GM12878 (cell line): ENCODE measurements around the gene FGD3. TPM values are rescaled to one million over a fixed set of nuclear protein-coding genes. Genes with fewer than 3 reads are reported as not detected.

ENCODE experiments used
- ATAC-seq: fragments of 200-7000 bp; cut with Tn5 transposase; 3 replicates; pipeline ENCODE4 v1.9.1; 2020; ENCODE audit warnings: mild to moderate bottlenecking, moderate library complexity
- BruUV-seq: library from RNA; stranded (reverse); fragments of 400-500 nt; replicated peaks from 2 replicates; lab custom pipeline; 2021; lab: Mats Ljungman, UMichigan
- CTCF ChIA-PET: fragments of 300-600 bp; sonication (Branson Sonifier 250); formaldehyde crosslinking; extraction: SDS; loops from one replicate; lab custom pipeline; 2021; ENCODE audit warnings: inconsistent platforms; lab: Yijun Ruan, JAX
- POLR2A ChIA-PET: fragments of 350-600 bp; formaldehyde crosslinking; extraction: SDS; loops from one replicate; lab custom pipeline; 2021; ENCODE audit warnings: inconsistent platforms; lab: Charles Lee
- RAD21 ChIA-PET: fragments of 300-600 bp; sonication (Branson Sonifier 250); formaldehyde crosslinking; loops from one replicate; lab custom pipeline; 2023; ENCODE audit warnings: antibody characterized with exemption; ENCODE audit not compliant: unreplicated experiment; lab: Charles Lee
- SMC1A ChIA-PET: fragments of 300-600 bp; sonication (Branson Sonifier 250); formaldehyde crosslinking; loops from one replicate; lab custom pipeline; 2023; ENCODE audit not compliant: unreplicated experiment, uncharacterized antibody; lab: Charles Lee
- DNase-seq: peaks from one replicate; pipeline ENCODE4 v3.0.0-alpha.2; 2011; ENCODE audit warnings: low read depth, low spot score
- FAIRE-seq: peaks from 3 replicates; lab custom pipeline; 2011; peaks lifted over from hg19 to GRCh38; lab: Jason Lieb, UNC
- H2AFZ ChIP-seq: 2 replicates; pipeline ENCODE4 v1.6.0; 2011; ENCODE audit warnings: low read depth, low read length, control low read depth; ENCODE audit not compliant: control insufficient read depth
- H3K27ac ChIP-seq: 2 replicates; pipeline ENCODE4 v1.5.1; 2011; ENCODE audit warnings: control low read depth; ENCODE audit not compliant: control insufficient read depth, insufficient read depth
- H3K27me3 ChIP-seq, 2 experiments: replicated peaks in 1 of 2; 2 replicates each; pipeline versions ENCODE4 v1.6.0 to v1.6.1; 2011; ENCODE audit warnings: low read length in 1 of 2; ENCODE audit not compliant: control insufficient read depth in 2 of 2, insufficient read depth in 2 of 2
- H3K36me3 ChIP-seq, 2 experiments: 2 replicates each; pipeline ENCODE4 v1.5.1; 2011; ENCODE audit warnings: low read length in 1 of 2; ENCODE audit not compliant: control insufficient read depth in 2 of 2, insufficient read depth in 2 of 2
- H3K4me1 ChIP-seq: 2 replicates; pipeline ENCODE4 v1.6.1; 2011; ENCODE audit warnings: mild to moderate bottlenecking, low read length, moderate library complexity, mixed read lengths; ENCODE audit not compliant: control insufficient read depth, insufficient read depth
- H3K4me2 ChIP-seq: 2 replicates; pipeline ENCODE4 v1.6.0; 2011; ENCODE audit warnings: control low read depth; ENCODE audit not compliant: control insufficient read depth, insufficient read depth
- H3K4me3 ChIP-seq: fragments of 200-600 bp; sonication (generic); 2 replicates; pipeline ENCODE4 v1.5.1; 2016
- H3K79me2 ChIP-seq: 2 replicates; pipeline ENCODE4 v1.6.0; 2011; ENCODE audit warnings: low read length; ENCODE audit not compliant: control insufficient read depth, insufficient read depth
- H3K9ac ChIP-seq: 2 replicates; pipeline ENCODE4 v1.8.0; 2011; ENCODE audit warnings: low read length, control low read depth, mixed read lengths; ENCODE audit not compliant: control insufficient read depth, insufficient read depth
- H3K9me3 ChIP-seq: replicated peaks from 3 replicates; pipeline ENCODE4 v1.5.1; 2011; ENCODE audit warnings: mild to moderate bottlenecking, low read length; ENCODE audit not compliant: control insufficient read depth, insufficient read depth
- H4K20me1 ChIP-seq: 2 replicates; pipeline ENCODE4 v1.6.0; 2011; ENCODE audit not compliant: control insufficient read depth, insufficient read depth
- E2F8 ChIP-seq: fragments of 450-650 bp; IDR thresholded peaks from 2 replicates; pipeline ENCODE4 v1.6.1; 2018; ENCODE audit warnings: mild to moderate bottlenecking, low read depth, moderate library complexity; ENCODE audit not compliant: partially characterized antibody
- FOXM1 ChIP-seq: IDR thresholded peaks from 2 replicates; pipeline ENCODE4 v1.6.1; 2012; ENCODE audit warnings: low read depth, mild to moderate bottlenecking, inconsistent platforms, low read length, moderate library complexity
- GATAD2B ChIP-seq: fragments of 450-650 bp; conservative IDR thresholded peaks from 2 replicates; pipeline ENCODE4 v1.6.1; 2017; ENCODE audit warnings: low read depth, mild to moderate bottlenecking, moderate library complexity
- HDGF ChIP-seq: fragments of 450-650 bp; IDR thresholded peaks from 2 replicates; pipeline ENCODE4 v1.6.1; 2016; ENCODE audit warnings: antibody characterized with exemption
- HSF1 ChIP-seq: fragments of 150-350 bp; IDR thresholded peaks from 2 replicates; pipeline ENCODE4 v1.6.1; 2014; ENCODE audit warnings: mild to moderate bottlenecking, low read depth, low read length
- MYB ChIP-seq: fragments of 150-350 bp; IDR thresholded peaks from 2 replicates; pipeline ENCODE4 v1.6.1; 2014; ENCODE audit warnings: mild to moderate bottlenecking, low read depth, low read length, borderline replicate concordance
- NFYB ChIP-seq: IDR thresholded peaks from 2 replicates; pipeline ENCODE4 v1.6.1; 2011; ENCODE audit warnings: low read depth, mild to moderate bottlenecking, low read length, improper control_type of control experiment, moderate library complexity; ENCODE audit not compliant: insufficient read depth
- NR2C1 ChIP-seq: fragments of 450-650 bp; IDR thresholded peaks from 2 replicates; pipeline ENCODE4 v1.6.1; 2017; ENCODE audit warnings: antibody characterized with exemption, mild to moderate bottlenecking, moderate library complexity
- SREBF1 ChIP-seq: IDR thresholded peaks from 2 replicates; pipeline ENCODE4 v1.6.1; 2012; ENCODE audit warnings: mild to moderate bottlenecking, low read length
- SREBF2 ChIP-seq: IDR thresholded peaks from 2 replicates; pipeline ENCODE4 v1.6.1; 2012; ENCODE audit warnings: mild to moderate bottlenecking, low read length
- WGBS: methylation state at CpG from one replicate; pipeline ENCODE4 v1.1.6; 2016; ENCODE audit warnings: low lambda C conversion rate; ENCODE audit not compliant: insufficient replicate concordance, insufficient coverage; ENCODE audit errors: missing lambda C conversion rate; 5-methylcytosine and 5-hydroxymethylcytosine counted together
- in situ Hi-C: fragments of 300-500 bp; cut with MboI; formaldehyde crosslinking; loops from 9 replicates; pipeline ENCODE4 v1.14.3; 2018; ENCODE audit warnings: mixed read lengths
- intact Hi-C: fragments of 100-400 bp; cut with micrococcal nuclease; formaldehyde crosslinking; loops from one replicate; pipeline ENCODE4 v1.14.2; 2022; ENCODE audit not compliant: unreplicated experiment
- polyA plus RNA-seq, 11 experiments: library from polyadenylated mRNA; depleted of rRNA in 4 of 11; unstranded in 6 of 11; stranded (reverse) in 5 of 11; fragments of >200 nt; fragmentation: Nextera tagmentation in 4 of 11; fragmentation: Illumina TruSeq in 1 of 11; extraction: Ambion mirVana in 4 of 11; extraction: Trizol in 1 of 11; gene quantifications; 1 replicate in 1 of 11; 2 replicates in 10 of 11; pipeline versions ENCODE4 v1.2.1 to v1.2.3, GENCODE V29; 2011 to 2016; ENCODE audit warnings: inconsistent platforms in 2 of 11, missing spikeins in 2 of 11, low read depth in 1 of 11
- total RNA-seq, 4 experiments: library from RNA; depleted of rRNA in 3 of 4; stranded (reverse); fragments of >200 nt in 3 of 4; fragmentation: Illumina TruSeq in 1 of 4; extraction: Trizol in 1 of 4; gene quantifications; 2 replicates each; pipeline versions ENCODE4 v1.2.1 to v1.2.3, GENCODE V29; 2013 to 2021

Gene FGD3
- total and polyA plus RNA-seq, 10 of the 15 experiments (the other 5 are each of a cell fraction or from before 2014, with no cell fraction given): 0.26 to 18.1 (median 12.4) TPM

DNA sequence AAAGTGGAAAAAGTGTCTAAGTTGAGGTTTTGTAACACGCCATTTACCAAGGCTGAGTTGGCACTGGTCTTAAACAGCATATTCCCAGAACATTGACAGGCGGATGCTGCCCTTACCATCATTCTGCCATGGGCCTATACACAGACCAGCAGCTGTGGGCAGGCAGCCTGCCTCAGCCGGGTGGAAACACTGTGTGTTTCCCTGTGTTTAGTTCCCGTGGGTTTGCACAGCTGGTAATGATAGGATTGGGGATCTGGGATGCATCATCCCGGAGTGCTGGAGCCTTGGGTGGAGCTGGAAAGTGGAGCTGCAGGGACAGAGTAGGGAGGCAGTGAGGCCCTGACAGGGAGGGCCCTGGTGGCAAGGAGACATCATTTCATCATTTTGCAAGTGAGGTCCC is 5.5 kb upstream of the FGD3 start:
- FAIRE-seq (no peak), ATAC-seq (no peak), DNase-seq (no peak)
- ChIA-PET CTCF (no interaction called here), RAD21 (no interaction called here), POLR2A (no interaction called here), SMC1A (no interaction called here)
- in situ Hi-C loops (no loop called here), intact Hi-C loops (no loop called here)
- 21% methylated on average over 5 of the region's 5 CpGs for WGBS
- no peaks in the 10 kb centered on the region for H3K36me3 ChIP-seq
- H3K27me3 ChIP-seq: peaks cover 2 to 4% of the 10 kb centered on the region in 2 experiments; a peak in 2 of 4 replicates
- H3K4me3 ChIP-seq: no peak overlapping the region
- H3K79me2 ChIP-seq: no peaks in the 10 kb centered on the region
- H3K9ac ChIP-seq: no peak overlapping the region
- no peaks in the 10 kb centered on the region for H3K4me1 ChIP-seq
- TF ChIP-seq MYB (no peak), SREBF1 (no peak), NFYB (no peak), HDGF (no peak), HSF1 (no peak), E2F8 (no peak), NR2C1 (no peak), GATAD2B (no peak), FOXM1 (no peak), SREBF2 (no peak)
- no peak overlapping the region for H2AFZ ChIP-seq
- no TSS peak for BruUV-seq
- H3K9me3 ChIP-seq: no peaks in the 10 kb centered on the region; the same call in 2 of the 3 replicates
- H3K27ac ChIP-seq: no peak overlapping the region
- no peak overlapping the region for H3K4me2 ChIP-seq
- no peaks in the 10 kb centered on the region for H4K20me1 ChIP-seq
